Measurements from ENCODE around the gene TBC1D5.
A peak's percentile ranks its signal among the peaks of the same experiment; 100 is the strongest.
"Not testable (repeated sequence)": the region's sequence is repeated elsewhere in the genome, so short reads cannot be mapped to it uniquely, and the experiment has no call there.

TBC1D5 gene

GRCh38 chr3:17518189-17519059 lies 224.0 kb downstream of the TBC1D5 start:
- no peak for DNase-seq

- DNase-seq: no peak
Measured at GRCh38 chr3:17515445-17516234, 226.8 kb downstream of the TBC1D5 start.

GRCh38 chr3:17514597-17514996 lies 227.8 kb downstream of the TBC1D5 start:
- DNase-seq: no peak

GRCh38 chr3:17510265-17510664 lies 232.2 kb downstream of the TBC1D5 start:
- DNase-seq: no peak

GRCh38 chr3:17508180-17508752 lies 234.2 kb downstream of the TBC1D5 start:
- no peak for DNase-seq

- DNase-seq: no peak
Measured at GRCh38 chr3:17507480-17507879, 235.0 kb downstream of the TBC1D5 start.

GRCh38 chr3:17505856-17506255 lies 236.6 kb downstream of the TBC1D5 start:
- no peak for DNase-seq

GRCh38 chr3:17501745-17502144 lies 240.7 kb downstream of the TBC1D5 start:
- DNase-seq: no peak

- DNase-seq: no peak
Measured at GRCh38 chr3:17500618-17501017, 241.8 kb downstream of the TBC1D5 start.

GRCh38 chr3:17494117-17494809 lies 248.2 kb downstream of the TBC1D5 start:
- DNase-seq: no peak

- DNase-seq: peak; percentile 3
Measured at GRCh38 chr3:17491601-17492000, 250.8 kb downstream of the TBC1D5 start.

GRCh38 chr3:17491190-17491589 lies 251.2 kb downstream of the TBC1D5 start:
- not testable (repeated sequence) for DNase-seq

- DNase-seq: no peak
Measured at GRCh38 chr3:17489139-17489538, 253.3 kb downstream of the TBC1D5 start.

- no peak for DNase-seq
Measured at GRCh38 chr3:17481116-17481515, 261.3 kb downstream of the TBC1D5 start.

- no peak for DNase-seq
Measured at GRCh38 chr3:17479681-17480405, 262.6 kb downstream of the TBC1D5 start.

GRCh38 chr3:17478673-17479072 lies 263.8 kb downstream of the TBC1D5 start:
- peak; percentile 14 for DNase-seq

- DNase-seq: no peak
Measured at GRCh38 chr3:17473761-17474160, 268.7 kb downstream of the TBC1D5 start.

GRCh38 chr3:17469954-17470353 lies 272.5 kb downstream of the TBC1D5 start:
- DNase-seq: no peak

- peak; percentile 1 for DNase-seq
Measured at GRCh38 chr3:17469520-17469919, 272.9 kb downstream of the TBC1D5 start.

- no peak for DNase-seq
Measured at GRCh38 chr3:17466028-17466427, 276.4 kb downstream of the TBC1D5 start.

- DNase-seq: no peak
Measured at GRCh38 chr3:17459470-17459993, 282.9 kb downstream of the TBC1D5 start.

GRCh38 chr3:17456650-17457049 lies 285.8 kb downstream of the TBC1D5 start:
- DNase-seq: no peak

Data from T1000 (cell line).